ENCODE results near the gene LGALS7B. TPM values are rescaled to one million over a fixed set of nuclear protein-coding genes. Genes with fewer than 3 reads are reported as not detected.

LGALS7B gene
- polyA plus RNA-seq, 1 donor from 2014 or later: not detected

DNA sequence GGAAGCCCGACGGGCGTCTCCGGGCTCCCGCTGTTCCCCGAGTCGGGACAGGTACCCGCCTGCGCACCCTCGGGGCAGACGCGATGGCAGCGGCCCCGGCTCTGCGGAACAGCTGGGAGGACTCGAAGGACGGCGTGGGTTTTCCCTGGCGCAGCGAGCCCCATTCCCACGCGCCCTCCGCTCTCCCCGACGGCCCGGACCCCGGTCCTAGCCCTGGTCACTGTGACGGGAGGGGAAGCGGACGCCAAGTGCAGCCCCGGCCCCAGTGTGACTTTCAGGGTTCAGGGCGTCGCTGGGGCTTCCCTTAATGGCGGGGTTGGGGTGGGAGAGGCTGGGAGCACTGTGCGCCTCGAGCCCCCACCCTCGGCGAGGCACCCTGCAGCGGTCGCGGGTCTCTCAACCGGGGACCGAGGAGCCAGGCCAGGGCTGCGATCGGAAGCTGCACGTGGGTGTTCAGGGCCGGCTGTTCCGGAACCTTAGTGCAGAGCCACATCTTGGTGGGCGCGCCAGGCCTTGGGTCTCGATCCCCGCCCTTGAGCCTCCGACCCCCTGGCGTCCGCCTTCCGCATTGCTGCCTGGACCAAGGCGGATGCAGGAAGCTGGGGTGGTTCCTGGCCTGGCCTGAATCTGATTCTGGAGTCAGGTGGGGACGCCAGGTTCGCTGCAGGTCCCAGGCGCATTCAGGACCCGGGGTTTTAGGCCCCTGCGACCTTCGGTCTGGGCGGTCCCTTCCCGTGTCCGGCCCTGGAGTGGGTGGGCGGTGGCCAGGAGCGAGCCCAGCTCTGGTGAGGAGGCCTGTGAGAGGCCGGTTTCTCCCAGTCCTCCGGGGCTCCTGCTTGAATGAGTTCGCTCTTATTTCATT lies 3.5 kb downstream of the LGALS7B start:
- H3K27me3 ChIP-seq (ENCODE audit: insufficient read depth, low read depth, low read length): peaks cover 17% of the 10 kb centered on the region
- no peak overlapping the region for H3K27ac ChIP-seq (ENCODE audit: low read length)
- no peak for TF ChIP-seq EZH2 (IDR thresholded peaks at IDR 0.05; ENCODE audit: borderline replicate concordance, insufficient read depth, low read length, poor library complexity, severe bottlenecking)
- TF ChIP-seq MXI1 (conservative IDR thresholded peaks at IDR 0.05; ENCODE audit: poor library complexity, severe bottlenecking): no peak
- TF ChIP-seq EP300 (conservative IDR thresholded peaks at IDR 0.05; ENCODE audit: poor library complexity, severe bottlenecking): no peak
- TF ChIP-seq RAD21 (conservative IDR thresholded peaks at IDR 0.05): no peak
- no peak for TF ChIP-seq TAF1 (IDR thresholded peaks at IDR 0.05; ENCODE audit: low read depth)
- no peak for TF ChIP-seq SMC3 (conservative IDR thresholded peaks at IDR 0.05; ENCODE audit: poor library complexity)
- TF ChIP-seq, protein P1, sequence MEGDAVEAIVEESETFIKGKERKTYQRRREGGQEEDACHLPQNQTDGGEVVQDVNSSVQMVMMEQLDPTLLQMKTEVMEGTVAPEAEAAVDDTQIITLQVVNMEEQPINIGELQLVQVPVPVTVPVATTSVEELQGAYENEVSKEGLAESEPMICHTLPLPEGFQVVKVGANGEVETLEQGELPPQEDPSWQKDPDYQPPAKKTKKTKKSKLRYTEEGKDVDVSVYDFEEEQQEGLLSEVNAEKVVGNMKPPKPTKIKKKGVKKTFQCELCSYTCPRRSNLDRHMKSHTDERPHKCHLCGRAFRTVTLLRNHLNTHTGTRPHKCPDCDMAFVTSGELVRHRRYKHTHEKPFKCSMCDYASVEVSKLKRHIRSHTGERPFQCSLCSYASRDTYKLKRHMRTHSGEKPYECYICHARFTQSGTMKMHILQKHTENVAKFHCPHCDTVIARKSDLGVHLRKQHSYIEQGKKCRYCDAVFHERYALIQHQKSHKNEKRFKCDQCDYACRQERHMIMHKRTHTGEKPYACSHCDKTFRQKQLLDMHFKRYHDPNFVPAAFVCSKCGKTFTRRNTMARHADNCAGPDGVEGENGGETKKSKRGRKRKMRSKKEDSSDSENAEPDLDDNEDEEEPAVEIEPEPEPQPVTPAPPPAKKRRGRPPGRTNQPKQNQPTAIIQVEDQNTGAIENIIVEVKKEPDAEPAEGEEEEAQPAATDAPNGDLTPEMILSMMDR (IDR thresholded peaks at IDR 0.05; ENCODE audit: poor library complexity, severe bottlenecking): no peak
- TF ChIP-seq, protein P2, sequence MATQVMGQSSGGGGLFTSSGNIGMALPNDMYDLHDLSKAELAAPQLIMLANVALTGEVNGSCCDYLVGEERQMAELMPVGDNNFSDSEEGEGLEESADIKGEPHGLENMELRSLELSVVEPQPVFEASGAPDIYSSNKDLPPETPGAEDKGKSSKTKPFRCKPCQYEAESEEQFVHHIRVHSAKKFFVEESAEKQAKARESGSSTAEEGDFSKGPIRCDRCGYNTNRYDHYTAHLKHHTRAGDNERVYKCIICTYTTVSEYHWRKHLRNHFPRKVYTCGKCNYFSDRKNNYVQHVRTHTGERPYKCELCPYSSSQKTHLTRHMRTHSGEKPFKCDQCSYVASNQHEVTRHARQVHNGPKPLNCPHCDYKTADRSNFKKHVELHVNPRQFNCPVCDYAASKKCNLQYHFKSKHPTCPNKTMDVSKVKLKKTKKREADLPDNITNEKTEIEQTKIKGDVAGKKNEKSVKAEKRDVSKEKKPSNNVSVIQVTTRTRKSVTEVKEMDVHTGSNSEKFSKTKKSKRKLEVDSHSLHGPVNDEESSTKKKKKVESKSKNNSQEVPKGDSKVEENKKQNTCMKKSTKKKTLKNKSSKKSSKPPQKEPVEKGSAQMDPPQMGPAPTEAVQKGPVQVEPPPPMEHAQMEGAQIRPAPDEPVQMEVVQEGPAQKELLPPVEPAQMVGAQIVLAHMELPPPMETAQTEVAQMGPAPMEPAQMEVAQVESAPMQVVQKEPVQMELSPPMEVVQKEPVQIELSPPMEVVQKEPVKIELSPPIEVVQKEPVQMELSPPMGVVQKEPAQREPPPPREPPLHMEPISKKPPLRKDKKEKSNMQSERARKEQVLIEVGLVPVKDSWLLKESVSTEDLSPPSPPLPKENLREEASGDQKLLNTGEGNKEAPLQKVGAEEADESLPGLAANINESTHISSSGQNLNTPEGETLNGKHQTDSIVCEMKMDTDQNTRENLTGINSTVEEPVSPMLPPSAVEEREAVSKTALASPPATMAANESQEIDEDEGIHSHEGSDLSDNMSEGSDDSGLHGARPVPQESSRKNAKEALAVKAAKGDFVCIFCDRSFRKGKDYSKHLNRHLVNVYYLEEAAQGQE (IDR thresholded peaks at IDR 0.05; ENCODE audit: borderline replicate concordance): no peak
- TF ChIP-seq POLR2AphosphoS5 (IDR thresholded peaks at IDR 0.05): no peak
- no peak overlapping the region for H3K4me2 ChIP-seq (ENCODE audit: low read length)
- H3K9me2 ChIP-seq (ENCODE audit: insufficient read depth, low read length): no peaks in the 10 kb centered on the region
- no peaks in the 10 kb centered on the region for H3K79me2 ChIP-seq (replicated peaks; ENCODE audit: insufficient read depth, low read length)
- no peaks in the 10 kb centered on the region for H4K20me1 ChIP-seq (ENCODE audit: insufficient read depth)
- no peaks in the 10 kb centered on the region for H3K36me3 ChIP-seq (ENCODE audit: insufficient read depth, low read length)
- no peaks in the 10 kb centered on the region for H3F3A ChIP-seq (ENCODE audit: insufficient read depth, low read length, poor library complexity, severe bottlenecking)
- H3K9ac ChIP-seq (ENCODE audit: low read length): no peak overlapping the region
- H2AFZ ChIP-seq (ENCODE audit: low read depth, low read length): no peak overlapping the region
- H3K9me3 ChIP-seq (ENCODE audit: low read length): no peaks in the 10 kb centered on the region
- H3K4me3 ChIP-seq (ENCODE audit: low read length): no peak overlapping the region

DNA sequence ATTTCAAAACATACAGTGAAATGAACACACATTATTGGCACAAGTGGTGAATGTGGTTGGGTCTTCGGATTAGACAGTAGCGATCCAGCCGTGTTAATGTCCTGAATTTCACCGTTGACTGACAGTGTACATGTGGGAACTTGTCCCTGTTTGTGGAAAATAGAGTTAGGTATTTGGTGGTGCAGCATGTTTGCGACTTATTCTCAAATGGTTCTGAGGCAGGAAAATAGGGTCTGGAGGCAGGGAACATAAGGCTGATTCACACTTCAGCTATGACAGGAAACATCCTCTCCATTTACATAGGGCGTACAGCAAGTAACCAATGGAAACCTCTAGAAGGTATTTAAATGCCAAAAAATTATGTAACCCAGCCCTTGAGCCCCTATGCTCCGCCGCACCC lies 4.2 kb downstream of the LGALS7B start:
- Histone ChIP-seq H3K4me2 (ENCODE audit: low read length) (no peak overlapping the region), H3F3A (ENCODE audit: insufficient read depth, low read length, poor library complexity, severe bottlenecking) (no peaks in the 10 kb centered on the region), H3K27ac (ENCODE audit: low read length) (no peak overlapping the region), H3K9ac (ENCODE audit: low read length) (no peak overlapping the region), H4K20me1 (ENCODE audit: insufficient read depth) (no peaks in the 10 kb centered on the region), H2AFZ (ENCODE audit: low read depth, low read length) (no peak overlapping the region), H3K9me3 (ENCODE audit: low read length) (no peaks in the 10 kb centered on the region), H3K27me3 (ENCODE audit: insufficient read depth, low read depth, low read length) (peaks cover 17% of the 10 kb centered on the region), H3K4me3 (ENCODE audit: low read length) (no peak overlapping the region), H3K36me3 (ENCODE audit: insufficient read depth, low read length) (no peaks in the 10 kb centered on the region), H3K9me2 (ENCODE audit: insufficient read depth, low read length) (no peaks in the 10 kb centered on the region), H3K79me2 (replicated peaks; ENCODE audit: insufficient read depth, low read length) (no peaks in the 10 kb centered on the region)
- TF ChIP-seq, protein P2 (IDR thresholded peaks at IDR 0.05; ENCODE audit: borderline replicate concordance): no peak
- TF ChIP-seq MXI1 (conservative IDR thresholded peaks at IDR 0.05; ENCODE audit: poor library complexity, severe bottlenecking): no peak
- TF ChIP-seq EZH2 (IDR thresholded peaks at IDR 0.05; ENCODE audit: borderline replicate concordance, insufficient read depth, low read length, poor library complexity, severe bottlenecking): no peak
- TF ChIP-seq RAD21 (conservative IDR thresholded peaks at IDR 0.05): no peak
- no peak for TF ChIP-seq POLR2AphosphoS5 (IDR thresholded peaks at IDR 0.05)
- TF ChIP-seq SMC3 (conservative IDR thresholded peaks at IDR 0.05; ENCODE audit: poor library complexity): no peak
- TF ChIP-seq, protein P1 (IDR thresholded peaks at IDR 0.05; ENCODE audit: poor library complexity, severe bottlenecking): no peak
- no peak for TF ChIP-seq EP300 (conservative IDR thresholded peaks at IDR 0.05; ENCODE audit: poor library complexity, severe bottlenecking)
- no peak for TF ChIP-seq TAF1 (IDR thresholded peaks at IDR 0.05; ENCODE audit: low read depth)
